K562 (cell line): ENCODE data around the gene CDC42EP2. TPM values are rescaled to one million over a fixed set of nuclear protein-coding genes. Genes with fewer than 3 reads are reported as not detected.

ENCODE experiments used
- ELF2 ChIP-seq: fragments of 250-450 bp; sonication (Bioruptor Pico); IDR thresholded peaks from 2 replicates; pipeline ENCODE4 v1.5.0; 2021; ENCODE audit warnings: mild to moderate bottlenecking
- ERF ChIP-seq: fragments of 450-650 bp; formaldehyde crosslinking; IDR thresholded peaks from 2 replicates; pipeline ENCODE4 v1.4.0; 2020; ENCODE audit warnings: mild to moderate bottlenecking, mixed read lengths
- MIER1 ChIP-seq: fragments of 450-650 bp; IDR thresholded peaks from 2 replicates; pipeline ENCODE4 v1.6.1; 2016; ENCODE audit warnings: antibody characterized with exemption, mild to moderate bottlenecking, low read depth
- NCOA1 ChIP-seq: fragments of 450-650 bp; IDR thresholded peaks from 2 replicates; pipeline ENCODE4 v1.6.1; 2016; ENCODE audit warnings: low read depth
- SMAD4 ChIP-seq: fragments of 250-450 bp; sonication (Bioruptor Pico); conservative IDR thresholded peaks from 2 replicates; pipeline ENCODE4 v1.8.0; 2021; ENCODE audit warnings: inconsistent platforms, mild to moderate bottlenecking, moderate library complexity
- polyA plus RNA-seq, 8 experiments: library from polyadenylated mRNA; depleted of rRNA in 4 of 8; stranded (reverse) in 5 of 8; unstranded in 3 of 8; fragments of >200 nt; fragmentation: Nextera tagmentation in 2 of 8; fragmentation: Illumina TruSeq in 1 of 8; extraction: Ambion mirVana in 2 of 8; extraction: Trizol in 1 of 8; gene quantifications; 2 replicates each; pipeline versions ENCODE4 v1.2.1 to v1.2.3, GENCODE V29; 2011 to 2014; ENCODE audit warnings: inconsistent platforms in 1 of 8, missing spikeins in 1 of 8
- total RNA-seq, 7 experiments: library from RNA; depleted of rRNA in 6 of 7; stranded (reverse); fragments of >200 nt in 6 of 7; fragmentation: Illumina TruSeq in 2 of 7; extraction: Trizol in 2 of 7; gene quantifications; 2 replicates each; pipeline versions ENCODE4 v1.2.1 to v1.2.3, GENCODE V29; 2011 to 2021; ENCODE audit warnings: low replicate concordance in 1 of 7
- TF ChIP-seq, protein P1 (sequence below): sonication (generic); formaldehyde crosslinking; IDR thresholded peaks from 2 replicates; pipeline ENCODE4 v1.9.0; 2022; ENCODE audit warnings: mild to moderate bottlenecking, missing genetic modification reagents
- TF ChIP-seq, protein P2 (sequence below): fragments of 450-650 bp; formaldehyde crosslinking; IDR thresholded peaks from 2 replicates; pipeline ENCODE4 v1.4.0; 2020; ENCODE audit warnings: mild to moderate bottlenecking, mixed read lengths
- TF ChIP-seq, protein P3 (sequence below): fragments of 250-450 bp; sonication (Bioruptor Pico); IDR thresholded peaks from 2 replicates; pipeline ENCODE4 v1.4.0; 2020
- TF ChIP-seq, protein P4 (sequence below), 2 experiments: fragments of 450-650 bp; IDR thresholded peaks; 2 replicates each; pipeline ENCODE4 v1.6.1; 2018; ENCODE audit warnings: mild to moderate bottlenecking in 2 of 2, low read depth in 1 of 2; ENCODE audit not compliant: partially characterized antibody in 2 of 2
- TF ChIP-seq, protein P5 (sequence below): fragments of 450-650 bp; IDR thresholded peaks from 2 replicates; pipeline ENCODE4 v1.6.1; 2016

Gene CDC42EP2
- total and polyA plus RNA-seq, 9 of the 15 experiments (the other 6 are each of a cell fraction or from before 2014, with no cell fraction given), result 0.27 to 3.5 (median 0.83) TPM; not detected in 1

DNA sequence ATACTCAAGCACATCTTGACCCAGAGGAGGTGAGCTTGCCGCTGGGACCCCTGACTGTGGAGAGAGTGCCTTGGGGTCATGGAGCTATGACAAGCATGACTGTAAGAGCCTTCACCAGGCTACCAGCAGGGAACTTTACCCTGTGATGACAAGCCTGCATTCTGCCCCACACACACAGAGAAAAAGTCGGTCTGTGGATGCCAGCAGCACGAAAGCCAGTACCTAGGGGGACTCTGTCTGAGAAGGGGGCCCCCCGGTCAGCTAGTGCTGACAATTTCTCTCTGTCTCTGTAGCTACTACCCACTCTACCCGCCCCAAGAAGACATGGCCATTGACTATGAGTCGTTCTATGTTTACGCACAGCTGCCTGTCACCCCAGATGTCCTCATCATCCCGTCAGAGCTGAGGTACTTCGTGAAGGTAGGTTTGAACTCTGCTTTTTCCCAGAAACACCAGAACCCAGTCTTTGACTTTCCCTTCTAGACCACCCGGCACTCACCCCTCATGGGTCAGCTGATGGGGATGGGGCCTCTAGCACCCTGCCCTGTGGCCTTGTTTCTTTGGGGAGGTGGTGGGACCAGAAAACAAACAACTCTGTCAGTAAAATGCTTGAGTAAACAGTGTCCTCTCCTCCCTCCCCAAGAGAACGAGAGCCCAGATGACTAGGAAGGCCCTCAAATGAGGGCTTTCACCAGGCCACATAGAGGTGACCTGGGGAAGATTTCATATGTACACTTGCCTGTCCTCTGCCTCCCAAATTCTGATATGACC lies 18.9 kb upstream of the CDC42EP2 start (continued):
- TF ChIP-seq, protein P1, sequence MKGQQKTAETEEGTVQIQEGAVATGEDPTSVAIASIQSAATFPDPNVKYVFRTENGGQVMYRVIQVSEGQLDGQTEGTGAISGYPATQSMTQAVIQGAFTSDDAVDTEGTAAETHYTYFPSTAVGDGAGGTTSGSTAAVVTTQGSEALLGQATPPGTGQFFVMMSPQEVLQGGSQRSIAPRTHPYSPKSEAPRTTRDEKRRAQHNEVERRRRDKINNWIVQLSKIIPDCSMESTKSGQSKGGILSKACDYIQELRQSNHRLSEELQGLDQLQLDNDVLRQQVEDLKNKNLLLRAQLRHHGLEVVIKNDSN (CRISPR knock-in tag), result no peak
- TF ChIP-seq SMAD4 (CRISPR knock-in tag), result no peak
- TF ChIP-seq ELF2 (CRISPR knock-in tag), result no peak
- TF ChIP-seq NCOA1, result no peak
- TF ChIP-seq, protein P2, sequence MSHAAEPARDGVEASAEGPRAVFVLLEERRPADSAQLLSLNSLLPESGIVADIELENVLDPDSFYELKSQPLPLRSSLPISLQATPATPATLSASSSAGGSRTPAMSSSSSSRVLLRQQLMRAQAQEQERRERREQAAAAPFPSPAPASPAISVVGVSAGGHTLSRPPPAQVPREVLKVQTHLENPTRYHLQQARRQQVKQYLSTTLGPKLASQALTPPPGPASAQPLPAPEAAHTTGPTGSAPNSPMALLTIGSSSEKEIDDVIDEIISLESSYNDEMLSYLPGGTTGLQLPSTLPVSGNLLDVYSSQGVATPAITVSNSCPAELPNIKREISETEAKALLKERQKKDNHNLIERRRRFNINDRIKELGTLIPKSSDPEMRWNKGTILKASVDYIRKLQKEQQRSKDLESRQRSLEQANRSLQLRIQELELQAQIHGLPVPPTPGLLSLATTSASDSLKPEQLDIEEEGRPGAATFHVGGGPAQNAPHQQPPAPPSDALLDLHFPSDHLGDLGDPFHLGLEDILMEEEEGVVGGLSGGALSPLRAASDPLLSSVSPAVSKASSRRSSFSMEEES (CRISPR knock-in tag), result no peak
- TF ChIP-seq ERF (CRISPR knock-in tag), result no peak
- TF ChIP-seq, protein P3, sequence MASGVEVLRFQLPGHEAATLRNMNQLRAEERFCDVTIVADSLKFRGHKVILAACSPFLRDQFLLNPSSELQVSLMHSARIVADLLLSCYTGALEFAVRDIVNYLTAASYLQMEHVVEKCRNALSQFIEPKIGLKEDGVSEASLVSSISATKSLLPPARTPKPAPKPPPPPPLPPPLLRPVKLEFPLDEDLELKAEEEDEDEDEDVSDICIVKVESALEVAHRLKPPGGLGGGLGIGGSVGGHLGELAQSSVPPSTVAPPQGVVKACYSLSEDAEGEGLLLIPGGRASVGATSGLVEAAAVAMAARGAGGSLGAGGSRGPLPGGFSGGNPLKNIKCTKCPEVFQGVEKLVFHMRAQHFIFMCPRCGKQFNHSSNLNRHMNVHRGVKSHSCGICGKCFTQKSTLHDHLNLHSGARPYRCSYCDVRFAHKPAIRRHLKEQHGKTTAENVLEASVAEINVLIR (CRISPR knock-in tag), result no peak
- TF ChIP-seq, protein P4, sequence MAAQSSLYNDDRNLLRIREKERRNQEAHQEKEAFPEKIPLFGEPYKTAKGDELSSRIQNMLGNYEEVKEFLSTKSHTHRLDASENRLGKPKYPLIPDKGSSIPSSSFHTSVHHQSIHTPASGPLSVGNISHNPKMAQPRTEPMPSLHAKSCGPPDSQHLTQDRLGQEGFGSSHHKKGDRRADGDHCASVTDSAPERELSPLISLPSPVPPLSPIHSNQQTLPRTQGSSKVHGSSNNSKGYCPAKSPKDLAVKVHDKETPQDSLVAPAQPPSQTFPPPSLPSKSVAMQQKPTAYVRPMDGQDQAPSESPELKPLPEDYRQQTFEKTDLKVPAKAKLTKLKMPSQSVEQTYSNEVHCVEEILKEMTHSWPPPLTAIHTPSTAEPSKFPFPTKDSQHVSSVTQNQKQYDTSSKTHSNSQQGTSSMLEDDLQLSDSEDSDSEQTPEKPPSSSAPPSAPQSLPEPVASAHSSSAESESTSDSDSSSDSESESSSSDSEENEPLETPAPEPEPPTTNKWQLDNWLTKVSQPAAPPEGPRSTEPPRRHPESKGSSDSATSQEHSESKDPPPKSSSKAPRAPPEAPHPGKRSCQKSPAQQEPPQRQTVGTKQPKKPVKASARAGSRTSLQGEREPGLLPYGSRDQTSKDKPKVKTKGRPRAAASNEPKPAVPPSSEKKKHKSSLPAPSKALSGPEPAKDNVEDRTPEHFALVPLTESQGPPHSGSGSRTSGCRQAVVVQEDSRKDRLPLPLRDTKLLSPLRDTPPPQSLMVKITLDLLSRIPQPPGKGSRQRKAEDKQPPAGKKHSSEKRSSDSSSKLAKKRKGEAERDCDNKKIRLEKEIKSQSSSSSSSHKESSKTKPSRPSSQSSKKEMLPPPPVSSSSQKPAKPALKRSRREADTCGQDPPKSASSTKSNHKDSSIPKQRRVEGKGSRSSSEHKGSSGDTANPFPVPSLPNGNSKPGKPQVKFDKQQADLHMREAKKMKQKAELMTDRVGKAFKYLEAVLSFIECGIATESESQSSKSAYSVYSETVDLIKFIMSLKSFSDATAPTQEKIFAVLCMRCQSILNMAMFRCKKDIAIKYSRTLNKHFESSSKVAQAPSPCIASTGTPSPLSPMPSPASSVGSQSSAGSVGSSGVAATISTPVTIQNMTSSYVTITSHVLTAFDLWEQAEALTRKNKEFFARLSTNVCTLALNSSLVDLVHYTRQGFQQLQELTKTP (IDR thresholded peaks at IDR 0.05; ENCODE audit: low read depth in 1 of 2, partially characterized antibody in 2 of 2), result no peak
- TF ChIP-seq, protein P5, sequence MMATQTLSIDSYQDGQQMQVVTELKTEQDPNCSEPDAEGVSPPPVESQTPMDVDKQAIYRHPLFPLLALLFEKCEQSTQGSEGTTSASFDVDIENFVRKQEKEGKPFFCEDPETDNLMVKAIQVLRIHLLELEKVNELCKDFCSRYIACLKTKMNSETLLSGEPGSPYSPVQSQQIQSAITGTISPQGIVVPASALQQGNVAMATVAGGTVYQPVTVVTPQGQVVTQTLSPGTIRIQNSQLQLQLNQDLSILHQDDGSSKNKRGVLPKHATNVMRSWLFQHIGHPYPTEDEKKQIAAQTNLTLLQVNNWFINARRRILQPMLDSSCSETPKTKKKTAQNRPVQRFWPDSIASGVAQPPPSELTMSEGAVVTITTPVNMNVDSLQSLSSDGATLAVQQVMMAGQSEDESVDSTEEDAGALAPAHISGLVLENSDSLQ, result no peak
- no peak for TF ChIP-seq MIER1
